NCI-H2029 treated with DMSO at 0.1 percent for 48 hours (cell line): ENCODE measurements around the gene TXNL4A.
"Not testable (repeated sequence)": the region's sequence is repeated elsewhere in the genome, so short reads cannot be mapped to it uniquely, and the experiment has no call there.

Experiments used
- DNase-seq: peaks from one replicate; lab custom pipeline; 2025; lab: John Stamatoyannopoulos, UW

TXNL4A gene

DNA sequence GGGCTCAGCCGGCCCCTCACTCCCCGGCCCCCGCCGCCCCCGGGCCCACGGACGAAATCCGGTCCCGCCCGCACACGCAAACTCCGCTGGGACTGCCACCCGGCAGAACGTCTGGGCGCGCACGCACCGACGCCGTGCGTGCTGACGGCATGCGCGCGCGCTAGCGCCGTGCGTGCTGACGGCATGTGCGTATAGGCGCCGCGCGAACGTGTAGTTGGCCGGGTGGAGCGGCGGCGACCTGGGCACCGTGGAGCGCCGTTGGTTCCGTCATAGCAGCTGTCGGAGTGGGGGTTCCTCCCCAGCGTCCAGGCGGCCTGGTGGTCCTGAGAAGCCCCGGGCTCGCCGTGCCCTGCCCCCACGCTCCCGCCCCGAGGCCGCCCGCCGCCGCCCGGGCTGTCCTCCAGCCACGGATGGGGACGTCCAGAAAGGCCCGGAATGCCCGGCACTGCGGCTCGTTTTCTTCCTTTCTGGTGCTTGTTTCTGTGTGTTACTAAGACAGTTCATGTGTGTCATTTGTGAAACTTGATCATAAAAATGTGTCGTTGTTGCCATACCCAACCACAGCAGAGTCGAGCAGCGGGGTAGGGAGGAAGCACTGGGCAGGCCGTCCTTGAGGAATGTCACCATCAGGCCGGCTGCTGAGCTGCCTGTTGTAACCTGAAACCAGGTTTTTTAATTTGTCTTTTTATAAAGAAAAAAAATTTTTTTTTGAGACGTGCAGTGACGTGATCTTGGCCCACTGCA is at the start of gene TXNL4A:
Gene TXNL4A (minus strand): TSS at position 113 of the 744 bp plus-strand sequence. CDS start 171 bp downstream, outside the sequence.
- DNase-seq: peak; percentile 0

- DNase-seq: no peak
These were observed 48.9 kb upstream of the TXNL4A start for GRCh38 chr18:80037300-80037699.

- DNase-seq: no peak
These were observed 47.6 kb upstream of the TXNL4A start for GRCh38 chr18:80035997-80036396.

- DNase-seq: no peak
These were observed 46.6 kb upstream of the TXNL4A start for GRCh38 chr18:80034852-80035406.

DNA sequence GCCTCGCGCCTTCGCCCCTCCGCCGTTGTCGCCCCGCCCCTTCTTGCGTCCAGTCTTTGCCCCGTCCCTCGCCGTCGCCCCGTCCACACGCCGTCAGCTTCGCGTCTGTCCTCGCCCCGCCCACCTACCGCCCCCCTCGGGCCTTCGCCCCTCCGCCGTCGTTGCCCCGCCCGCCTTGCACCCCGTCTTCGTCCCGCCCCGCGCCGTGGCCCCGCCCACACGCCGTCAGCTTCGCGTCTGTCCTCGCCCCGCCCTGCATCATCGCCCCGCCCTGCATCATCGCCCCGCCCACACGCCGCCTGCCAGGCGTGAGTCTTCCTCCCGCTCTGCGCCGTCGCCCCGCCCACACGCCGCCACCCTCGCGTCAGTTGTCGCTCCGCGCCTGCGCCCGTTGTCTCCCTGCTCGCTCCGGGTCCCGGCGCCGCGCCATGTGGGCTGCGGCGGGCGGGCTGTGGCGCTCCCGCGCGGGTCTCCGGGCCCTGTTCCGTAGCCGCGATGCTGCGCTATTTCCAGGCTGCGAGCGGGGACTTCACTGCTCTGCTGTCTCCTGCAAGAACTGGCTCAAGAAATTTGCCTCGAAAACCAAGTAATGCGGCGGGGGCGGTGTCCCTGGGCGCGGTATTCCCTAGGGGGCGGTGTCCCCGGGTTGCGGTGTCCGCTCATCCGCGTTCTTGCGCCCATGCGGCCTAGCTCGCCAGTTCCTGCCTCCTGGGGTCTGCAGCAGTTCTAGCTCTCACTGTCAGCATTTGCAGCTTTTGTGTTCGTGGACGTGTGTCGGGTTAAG is 45.9 kb upstream of the TXNL4A start, which contains the start of gene RBFA:
Gene RBFA (plus strand): TSS at position 367 of the 784 bp plus-strand sequence. CDS start 62 bp downstream, at position 429.
- peak; percentile 37 for DNase-seq

- no peak for DNase-seq
These were observed 45.1 kb upstream of the TXNL4A start for GRCh38 chr18:80033181-80034067.

DNA sequence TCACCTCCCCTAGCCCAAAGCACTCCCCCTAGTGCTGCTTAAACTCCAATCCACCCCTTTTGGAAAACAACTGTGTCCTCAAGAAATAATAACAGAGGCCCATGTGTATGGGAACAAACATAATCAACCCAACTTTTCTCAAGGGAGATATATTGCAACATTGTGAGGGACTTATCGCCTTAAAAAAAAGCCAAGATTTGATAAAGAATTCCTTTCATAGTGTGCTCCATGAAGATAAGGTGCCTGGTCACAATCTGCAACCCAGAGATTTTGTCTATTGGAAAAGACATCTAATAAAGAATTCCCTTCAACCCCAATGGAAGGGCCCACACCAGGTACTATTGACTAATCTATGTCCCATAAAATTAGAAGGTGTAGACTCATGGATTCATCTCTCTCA is 41.3 kb upstream of the TXNL4A start:
- no peak for DNase-seq

DNA sequence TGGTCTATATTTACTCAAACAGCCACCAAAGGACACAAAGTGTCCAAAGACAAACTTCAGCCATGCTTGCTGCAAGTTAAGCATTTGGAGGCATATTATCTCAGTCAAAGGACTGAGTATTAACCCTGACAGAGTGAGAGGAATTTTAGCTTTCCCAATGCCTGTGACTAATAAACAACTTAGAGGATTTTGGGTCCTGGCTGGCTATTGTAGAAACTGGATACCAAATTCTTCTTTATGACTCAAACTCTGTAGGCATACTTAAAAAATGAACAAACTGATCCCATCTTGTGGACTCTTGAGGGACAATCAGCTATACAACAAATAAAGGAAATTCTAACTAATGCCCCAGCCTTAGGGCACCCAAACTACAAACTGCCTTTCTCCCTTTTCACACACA is 39.4 kb upstream of the TXNL4A start:
- not testable (repeated sequence) for DNase-seq

- DNase-seq: no peak
These were observed 38.0 kb upstream of the TXNL4A start for GRCh38 chr18:80026363-80026762.

GRCh38 chr18:80023173-80023572 is 34.8 kb upstream of the TXNL4A start:
- DNase-seq: no peak

DNA sequence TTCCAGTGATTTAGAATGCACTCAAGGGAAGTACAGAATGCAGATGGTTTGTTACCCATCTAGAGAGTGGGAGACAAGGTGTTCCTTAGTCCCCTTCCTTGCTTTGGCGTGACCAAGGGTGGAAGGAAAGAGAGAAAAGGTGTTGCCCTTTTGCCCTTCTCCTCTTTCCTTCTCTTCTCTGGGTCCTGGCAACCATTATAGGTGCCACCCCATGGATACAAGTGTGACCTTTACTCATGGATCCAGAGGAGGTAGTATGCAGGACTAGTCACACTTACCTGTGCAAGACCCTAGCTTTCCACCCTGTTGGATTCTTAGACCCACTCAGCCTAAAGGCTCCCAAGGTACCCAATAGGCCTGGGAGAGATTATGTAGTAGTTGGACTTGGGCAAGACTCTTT is 34.2 kb upstream of the TXNL4A start:
- no peak for DNase-seq

DNA sequence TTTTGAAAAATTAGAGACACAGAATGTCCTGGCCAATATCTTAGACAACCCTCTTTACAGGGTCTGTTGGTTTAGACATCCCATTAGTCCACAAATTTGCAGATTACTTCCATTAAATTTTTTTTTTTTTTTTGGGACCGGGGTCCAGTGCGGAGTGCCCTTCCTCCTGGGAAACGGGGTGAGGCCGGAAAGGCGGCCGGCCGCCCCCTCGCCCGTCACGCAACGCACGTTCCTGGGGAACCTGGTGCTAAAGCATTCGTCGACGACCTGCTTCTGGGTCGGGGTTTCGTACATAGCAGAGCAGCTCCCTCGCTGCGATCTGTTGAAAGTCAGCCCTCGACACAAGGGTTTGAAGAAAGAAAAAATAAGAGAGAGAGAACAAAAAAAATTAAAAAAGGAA is 24.4 kb upstream of the TXNL4A start:
- DNase-seq: no peak

- DNase-seq: not testable (repeated sequence)
These were observed 23.3 kb upstream of the TXNL4A start for GRCh38 chr18:80011496-80012137.

- no peak for DNase-seq
These were observed 22.2 kb upstream of the TXNL4A start for GRCh38 chr18:80010551-80010906.

- no peak for DNase-seq
These were observed 21.5 kb upstream of the TXNL4A start for GRCh38 chr18:80009661-80010550.

- no peak for DNase-seq
These were observed 18.4 kb upstream of the TXNL4A start for GRCh38 chr18:80006724-80007123.

DNA sequence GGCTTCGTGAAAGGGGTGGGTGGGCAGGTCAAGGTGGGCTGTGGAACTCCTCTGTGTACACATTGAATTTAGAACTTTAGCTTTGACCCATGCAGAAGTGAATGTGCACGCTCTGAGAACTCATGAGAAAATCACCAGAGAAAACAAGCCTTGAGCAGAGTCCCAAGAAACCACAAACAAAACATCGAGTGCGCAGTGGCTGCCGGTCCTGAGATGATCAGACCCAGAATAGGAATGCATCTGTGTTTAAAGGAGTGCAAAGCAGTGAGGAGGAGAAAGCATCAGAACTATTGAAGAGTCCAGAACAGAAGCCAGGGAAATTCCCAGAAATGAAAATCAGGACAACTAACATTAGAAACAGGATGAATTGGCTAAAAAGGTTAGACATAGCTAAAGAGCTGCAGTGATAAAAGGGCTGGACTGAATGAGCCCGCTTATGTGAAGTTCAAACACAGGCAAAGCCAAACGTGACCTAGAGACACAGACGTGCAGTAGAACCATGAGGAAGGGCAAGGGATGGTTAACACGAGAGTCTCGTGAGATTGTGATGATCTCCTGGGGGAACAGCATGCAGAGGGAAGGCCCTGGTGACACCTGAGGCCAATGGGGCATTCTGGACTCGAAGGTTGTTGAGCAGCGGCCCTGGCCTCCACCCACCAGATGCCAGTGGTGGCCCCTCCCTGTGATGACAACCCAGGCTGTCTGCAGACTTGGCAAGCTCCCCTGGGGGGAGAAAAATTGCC is 16.4 kb upstream of the TXNL4A start:
- DNase-seq: no peak

- no peak for DNase-seq
These were observed 14.1 kb upstream of the TXNL4A start for GRCh38 chr18:80002468-80002867.

GRCh38 chr18:80000877-80001276 is 12.5 kb upstream of the TXNL4A start:
- DNase-seq: no peak

DNA sequence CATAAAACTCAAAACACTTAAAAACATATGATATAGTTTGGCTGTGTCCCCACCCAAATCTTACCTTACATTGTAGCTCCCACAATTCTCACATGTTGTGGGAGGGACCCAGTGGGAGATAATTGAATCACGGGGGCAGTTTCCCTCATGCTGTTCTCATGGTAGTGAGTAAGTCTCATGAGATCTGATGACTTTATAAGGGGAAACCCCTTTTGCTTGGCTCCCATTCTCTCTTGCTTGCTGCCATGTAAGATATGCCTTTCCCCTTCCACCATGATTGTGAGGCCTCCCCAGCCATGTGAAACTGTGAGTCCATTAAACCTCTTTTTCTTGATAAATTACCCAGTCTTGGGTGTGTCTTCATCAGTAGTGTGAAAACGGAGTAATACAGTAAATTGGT is 11.3 kb upstream of the TXNL4A start:
- not testable (repeated sequence) for DNase-seq
